GM13977 (cell line): ENCODE data around the gene PLXNA4.

Experiments used
- DNase-seq: peaks from one replicate; pipeline ENCODE4 v3.0.0; 2012; ENCODE audit warnings: low spot score
- in situ Hi-C: fragments of 300-500 bp; cut with MboI; formaldehyde crosslinking; loops from one replicate; pipeline ENCODE4 v1.12.0; 2022; ENCODE audit warnings: low sequenced_read_pairs, low pct_unique_long_range_greater_than_20kb, mixed read lengths, inconsistent platforms; ENCODE audit not compliant: unreplicated experiment
- TF ChIP-seq, protein P1 (sequence below): IDR thresholded peaks from 2 replicates; pipeline ENCODE4 v1.5.1; 2012; ENCODE audit warnings: mild to moderate bottlenecking, control low read depth; ENCODE audit not compliant: insufficient read depth; ENCODE audit errors: extremely low read depth, missing control alignments

Gene PLXNA4

DNA sequence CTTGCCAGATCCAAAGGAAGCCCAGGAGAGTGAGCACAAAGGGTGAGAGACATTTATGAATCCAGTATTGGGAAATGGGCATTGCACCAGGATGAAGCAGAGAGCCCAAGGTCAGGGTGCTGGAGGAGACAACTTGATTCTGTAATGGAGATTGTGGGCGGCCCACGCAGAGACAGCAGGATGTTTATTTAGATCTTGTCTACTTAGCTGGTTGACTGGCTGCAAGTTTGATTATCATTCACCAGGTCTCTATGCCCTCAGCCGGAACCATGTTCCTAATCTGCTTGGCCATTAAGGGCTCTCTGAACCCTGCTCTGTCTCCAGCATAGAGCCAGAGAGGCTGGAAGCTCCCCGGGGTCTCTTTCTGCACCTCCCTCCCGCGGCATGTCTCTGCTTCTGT is 188.7 kb downstream of the PLXNA4 start:
- DNase-seq, result no peak
- TF ChIP-seq, protein P1, sequence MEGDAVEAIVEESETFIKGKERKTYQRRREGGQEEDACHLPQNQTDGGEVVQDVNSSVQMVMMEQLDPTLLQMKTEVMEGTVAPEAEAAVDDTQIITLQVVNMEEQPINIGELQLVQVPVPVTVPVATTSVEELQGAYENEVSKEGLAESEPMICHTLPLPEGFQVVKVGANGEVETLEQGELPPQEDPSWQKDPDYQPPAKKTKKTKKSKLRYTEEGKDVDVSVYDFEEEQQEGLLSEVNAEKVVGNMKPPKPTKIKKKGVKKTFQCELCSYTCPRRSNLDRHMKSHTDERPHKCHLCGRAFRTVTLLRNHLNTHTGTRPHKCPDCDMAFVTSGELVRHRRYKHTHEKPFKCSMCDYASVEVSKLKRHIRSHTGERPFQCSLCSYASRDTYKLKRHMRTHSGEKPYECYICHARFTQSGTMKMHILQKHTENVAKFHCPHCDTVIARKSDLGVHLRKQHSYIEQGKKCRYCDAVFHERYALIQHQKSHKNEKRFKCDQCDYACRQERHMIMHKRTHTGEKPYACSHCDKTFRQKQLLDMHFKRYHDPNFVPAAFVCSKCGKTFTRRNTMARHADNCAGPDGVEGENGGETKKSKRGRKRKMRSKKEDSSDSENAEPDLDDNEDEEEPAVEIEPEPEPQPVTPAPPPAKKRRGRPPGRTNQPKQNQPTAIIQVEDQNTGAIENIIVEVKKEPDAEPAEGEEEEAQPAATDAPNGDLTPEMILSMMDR, result no peak
- in situ Hi-C loops, result no loop called here

DNA sequence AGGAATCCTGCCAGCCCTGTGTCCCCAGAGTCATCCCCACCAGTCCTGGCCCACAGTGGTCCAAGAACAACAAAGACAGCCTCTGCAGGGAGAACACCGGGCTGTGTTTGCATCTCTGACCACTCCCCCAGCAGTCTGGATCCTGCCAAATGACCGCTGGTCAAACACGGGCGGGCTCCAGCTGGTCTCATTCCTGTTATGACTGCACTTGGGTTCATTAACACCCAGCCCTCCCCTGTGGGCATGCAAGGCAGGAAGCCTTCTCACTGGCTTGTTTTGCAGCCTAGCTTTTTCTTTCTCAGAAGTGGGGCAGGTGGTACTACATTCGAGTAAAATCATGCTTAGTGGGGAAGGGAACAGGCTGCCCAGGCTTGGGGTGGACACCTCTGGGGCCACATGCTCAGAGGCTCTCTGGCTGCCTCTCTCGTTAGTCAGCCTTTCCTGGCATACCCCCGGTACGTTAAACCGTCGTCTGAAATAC is 190.0 kb downstream of the PLXNA4 start:
- no peak for DNase-seq
- in situ Hi-C loops, result no loop called here
- TF ChIP-seq, protein P1, result no peak

DNA sequence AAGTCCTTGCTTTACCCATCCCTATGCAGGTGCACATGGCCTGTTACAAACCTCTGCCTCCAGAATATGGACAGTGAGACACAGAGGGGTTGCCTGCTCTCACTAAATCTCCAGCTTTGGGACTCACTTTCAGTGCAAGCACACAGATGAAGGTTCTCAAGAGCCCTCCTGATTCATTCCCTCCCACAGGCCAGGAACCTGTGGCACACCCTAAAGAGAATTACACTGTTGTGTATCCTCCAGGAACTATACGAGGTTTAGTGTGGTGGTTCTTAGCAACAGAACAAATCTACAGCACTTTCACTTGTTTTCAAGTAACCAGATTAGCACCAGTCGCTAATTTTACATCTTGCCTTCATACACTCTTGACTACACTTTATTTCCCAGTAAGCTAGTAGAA is 192.3 kb downstream of the PLXNA4 start:
- no peak for DNase-seq
- in situ Hi-C loops, result no loop called here

GRCh38 chr7:132381742-132382472 is 194.4 kb downstream of the PLXNA4 start:
- in situ Hi-C loops, result no loop called here
- TF ChIP-seq, protein P1, result no peak
- DNase-seq, result no peak

More for the DNA sequence above, 192.3 kb downstream of the PLXNA4 start:
- TF ChIP-seq, protein P1, result no peak

DNA sequence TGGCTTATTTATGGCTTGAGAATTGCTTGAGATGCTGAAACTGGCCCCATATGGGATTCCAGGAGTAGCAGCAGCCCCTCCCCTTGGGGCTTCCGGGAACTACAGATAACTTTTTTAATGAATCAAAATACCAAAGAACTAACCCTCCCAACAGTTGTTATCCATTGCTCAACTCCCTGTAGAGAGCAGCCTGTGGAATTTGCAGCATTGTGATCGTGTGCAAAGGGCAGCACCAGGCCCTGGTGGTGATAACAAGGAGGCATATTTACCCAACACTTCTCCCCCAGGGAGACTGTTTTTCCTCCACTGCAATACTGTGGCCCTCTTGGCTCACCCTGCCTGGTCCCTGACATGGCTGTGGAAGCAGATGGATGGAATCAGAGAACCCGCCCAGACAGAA is 196.2 kb downstream of the PLXNA4 start:
- in situ Hi-C loops, result no loop called here
- TF ChIP-seq, protein P1, result no peak
- no peak for DNase-seq

DNA sequence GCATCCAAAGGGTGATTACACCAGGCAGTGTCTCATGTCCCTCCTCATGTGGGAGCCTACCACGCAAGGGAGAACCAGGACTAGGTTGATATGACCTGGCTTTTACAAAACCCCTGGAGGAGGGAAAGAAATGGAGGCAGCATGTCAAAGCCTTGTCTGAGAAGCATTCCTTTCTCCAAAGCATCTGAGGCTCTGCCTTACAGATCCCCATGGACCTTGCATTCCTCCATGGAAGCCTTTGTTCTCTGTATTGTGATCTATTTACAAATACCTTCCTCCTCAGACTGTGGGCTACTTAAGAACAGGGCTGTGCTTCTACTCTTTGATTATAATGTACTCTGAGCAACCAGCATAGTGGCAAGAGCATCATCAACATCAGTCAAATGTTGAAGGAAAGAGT is 197.0 kb downstream of the PLXNA4 start:
- in situ Hi-C loops, result no loop called here
- no peak for DNase-seq
- TF ChIP-seq, protein P1, result no peak
